HepG2 (cell line): ENCODE results near the gene SAPCD2.

Experiments
- CCAR2 ChIP-seq: fragments of 200-400 bp; formaldehyde crosslinking; optimal IDR thresholded peaks from 2 replicates; pipeline ENCODE3; 2018; ENCODE audit warnings: low read depth, mild to moderate bottlenecking, low read length, moderate library complexity
- GABPA ChIP-seq, 2 experiments: IDR thresholded peaks; 2 replicates each; pipeline ENCODE4 v1.6.1; 2011 to 2016; ENCODE audit warnings: low read depth in 2 of 2, low read length in 1 of 2, missing biosample characterization in 1 of 2, missing genetic modification characterization in 1 of 2
- MTF1 ChIP-seq: sonication (generic); formaldehyde crosslinking; IDR thresholded peaks from 2 replicates; pipeline ENCODE4 v1.5.0; 2020; ENCODE audit warnings: missing genetic modification reagents
- MYC ChIP-seq: sonication (generic); formaldehyde crosslinking; IDR thresholded peaks from 2 replicates; pipeline ENCODE4 v1.9.0; 2021; ENCODE audit warnings: missing genetic modification reagents, borderline replicate concordance
- PHF8 ChIP-seq: sonication (generic); formaldehyde crosslinking; IDR thresholded peaks from 2 replicates; pipeline ENCODE4 v1.5.0; 2020; ENCODE audit warnings: missing genetic modification reagents
- TCF7L2 ChIP-seq: IDR thresholded peaks from 2 replicates; pipeline ENCODE4 v1.6.1; 2011; ENCODE audit warnings: mild to moderate bottlenecking, low read depth, low read length, moderate library complexity

- TF ChIP-seq PHF8 (no peak), GABPA (IDR thresholded peaks at IDR 0.05; ENCODE audit: low read depth, low read length) (no peak), GABPA (CRISPR knock-in tag; IDR thresholded peaks at IDR 0.05; ENCODE audit: low read depth) (no peak), CCAR2 (no peak), MTF1 (CRISPR knock-in tag) (no peak), TCF7L2 (no peak), MYC (CRISPR knock-in tag) (no peak)
These were observed 4.9 kb downstream of the SAPCD2 start for GRCh38 chr9:137065336-137065967.
